C4-2B (cell line): ENCODE data around the gene OR2L13.

Experiments
- CTCF ChIP-seq: fragments of 450-650 bp; conservative IDR thresholded peaks from 2 replicates; pipeline ENCODE4 v1.5.1; 2017; ENCODE audit warnings: mild to moderate bottlenecking
- ZFX ChIP-seq: fragments of 450-650 bp; IDR thresholded peaks from 2 replicates; pipeline ENCODE4 v1.6.1; 2017

GRCh38 chr1:248055261-248055660 is 39.7 kb upstream of the OR2L13 start:
- TF ChIP-seq CTCF, result no peak
- TF ChIP-seq ZFX, result no peak
